Kidney (tissue), 14 donors: Measurements from ENCODE around the gene SYN1. TPM values are rescaled to one million over a fixed set of nuclear protein-coding genes. Genes with fewer than 3 reads are reported as not detected.

Experiments
- DNase-seq, 5 donors: peaks; one replicate each; pipeline ENCODE4 v3.0.0-alpha.2; 2013 to 2020
- FAIRE-seq: peaks from 2 replicates; lab custom pipeline; 2012; peaks lifted over from hg19 to GRCh38; lab: Jason Lieb, UNC
- H3K27ac ChIP-seq, 2 donors: one replicate each; pipeline ENCODE4 v1.7.0; 2013; ENCODE audit warnings: low read depth in 2 of 2, low read length in 2 of 2, inconsistent platforms in 1 of 2
- H3K27me3 ChIP-seq: one replicate; pipeline ENCODE4 v1.7.1; 2013; ENCODE audit warnings: low read length, inconsistent platforms; ENCODE audit not compliant: control insufficient read depth, insufficient read depth
- H3K36me3 ChIP-seq, 3 donors: one replicate each; pipeline versions ENCODE4 v1.7.0 to v1.7.1; 2013; ENCODE audit warnings: low read length in 3 of 3, control low read depth in 1 of 3, inconsistent platforms in 1 of 3; ENCODE audit not compliant: insufficient read depth in 3 of 3, control insufficient read depth in 2 of 3
- H3K4me1 ChIP-seq, 3 donors: one replicate each; pipeline versions ENCODE4 v1.7.0 to v1.7.1; 2013; ENCODE audit warnings: low read length in 3 of 3, inconsistent platforms in 1 of 3, low read depth in 1 of 3; ENCODE audit not compliant: control insufficient read depth in 2 of 3, insufficient read depth in 2 of 3
- H3K4me3 ChIP-seq, 3 donors: one replicate each; pipeline versions ENCODE4 v1.7.0 to v1.8.1; 2013; ENCODE audit warnings: low read length in 3 of 3, control low read depth in 1 of 3, inconsistent platforms in 1 of 3
- H3K9ac ChIP-seq, 3 donors: one replicate each; pipeline versions ENCODE4 v1.7.0 to v1.7.1; 2013; ENCODE audit warnings: low read length in 3 of 3, control low read depth in 1 of 3, inconsistent platforms in 1 of 3
- H3K9me3 ChIP-seq, 3 donors: one replicate each; pipeline versions ENCODE4 v1.7.0 to v1.7.1; 2013; ENCODE audit warnings: low read length in 3 of 3, control low read depth in 1 of 3, inconsistent platforms in 1 of 3; ENCODE audit not compliant: control insufficient read depth in 2 of 3, insufficient read depth in 1 of 3
- CTCF ChIP-seq: IDR thresholded peaks from 3 replicates; pipeline ENCODE4 v1.5.1; 2012; ENCODE audit warnings: mild to moderate bottlenecking, moderate library complexity, borderline replicate concordance; ENCODE audit not compliant: insufficient read depth; ENCODE audit errors: extremely low read depth
- intact Hi-C: fragments of 100-400 bp; cut with DNase I; formaldehyde crosslinking; loops from one replicate; pipeline ENCODE4 v1.11.1; 2022
- polyA plus RNA-seq: library from polyadenylated mRNA; stranded (reverse); fragments of 350-450 nt; fragmentation: Illumina TruSeq; extraction: RNeasy Lipid Tissue Mini Kit (QIAGEN cat#74804); gene quantifications from one replicate; pipeline ENCODE4 v1.2.3, GENCODE V29; 2014; ENCODE audit warnings: low read depth, low replicate concordance; ENCODE audit not compliant: insufficient read depth
- total RNA-seq: library from RNA; stranded (reverse); fragmentation: NEBNext Ultra II Directional; extraction: Animal tissue kit (Norgen Biotek cat#: 25700); gene quantifications from one replicate; pipeline ENCODE4 v1.2.1, GENCODE V29; 2021
- donor health status: control.
- donor health status: control.
- donor health status: control.
- donor health status: control.
- donor health status: control.
- donor health status: DM: yes; HTN: yes; CAD: no.
- donor health status: Normal renal cell carcinoma (clear cell type).

The SYN1 gene
- total and polyA plus RNA-seq, 2 donors from 2014 or later, result 0.85 to 0.88 TPM

GRCh38 chrX:47634871-47635575 lies 15.4 kb upstream of the SYN1 start:
- H3K4me1 ChIP-seq, result no peaks in the 10 kb centered on the region
- intact Hi-C loops, result no loop called here
- no peak for FAIRE-seq
- no peak overlapping the region for H3K27ac ChIP-seq
- TF ChIP-seq CTCF, result no peak
- no peaks in the 10 kb centered on the region for H3K9me3 ChIP-seq
- DNase-seq, result no peak
- H3K4me3 ChIP-seq, result no peak overlapping the region
- peaks cover 2 to 22% (median 4%) of the 10 kb centered on the region in 3 donors for H3K36me3 ChIP-seq
- no peak overlapping the region for H3K9ac ChIP-seq
- no peaks in the 10 kb centered on the region for H3K27me3 ChIP-seq

- intact Hi-C loops, result no loop called here
- no peak for TF ChIP-seq CTCF
- no peaks in the 10 kb centered on the region for H3K27me3 ChIP-seq
- H3K4me3 ChIP-seq, result no peak overlapping the region
- H3K4me1 ChIP-seq, result no peaks in the 10 kb centered on the region
- H3K9ac ChIP-seq, result no peak overlapping the region
- H3K9me3 ChIP-seq, result no peaks in the 10 kb centered on the region
- no peak for DNase-seq
- peaks cover 0 to 16% (median 4%) of the 10 kb centered on the region in 3 donors for H3K36me3 ChIP-seq
- no peak for FAIRE-seq
- no peak overlapping the region for H3K27ac ChIP-seq
These were observed 14.3 kb upstream of the SYN1 start for GRCh38 chrX:47633689-47634590.

- no peak overlapping the region for H3K9ac ChIP-seq
- no peaks in the 10 kb centered on the region for H3K4me1 ChIP-seq
- H3K27me3 ChIP-seq, result no peaks in the 10 kb centered on the region
- DNase-seq (no peak), FAIRE-seq (no peak)
- H3K27ac ChIP-seq, result no peak overlapping the region
- peaks cover 0 to 7% (median 4%) of the 10 kb centered on the region in 3 donors for H3K36me3 ChIP-seq
- no peak for TF ChIP-seq CTCF
- intact Hi-C loops, result no loop called here
- H3K9me3 ChIP-seq, result no peaks in the 10 kb centered on the region
- no peak overlapping the region for H3K4me3 ChIP-seq
These were observed 13.0 kb upstream of the SYN1 start for GRCh38 chrX:47632666-47633065.
